HepG2 (cell line): ENCODE results near the gene SMARCA2.

Source experiments
- CBX5 ChIP-seq: sonication (generic); formaldehyde crosslinking; IDR thresholded peaks from 2 replicates; pipeline ENCODE4 v1.4.0; 2020; ENCODE audit warnings: missing genetic modification reagents, borderline replicate concordance
- EP300 ChIP-seq, 3 experiments: sonication (generic) in 1 of 3; formaldehyde crosslinking in 1 of 3; IDR thresholded peaks; 2 replicates each; pipeline versions ENCODE4 v1.5.1 to v1.6.1; 2011 to 2020; ENCODE audit warnings: low read depth in 2 of 3, low read length in 2 of 3, borderline replicate concordance in 1 of 3, improper control_type of control experiment in 1 of 3, mild to moderate bottlenecking in 1 of 3, missing genetic modification reagents in 1 of 3, moderate library complexity in 1 of 3
- FOXA1 ChIP-seq, 2 experiments: fragments of 450-650 bp in 1 of 2; sonication (generic) in 1 of 2; formaldehyde crosslinking in 1 of 2; IDR thresholded peaks; 2 replicates each; pipeline versions ENCODE4 v1.4.0 to v1.6.1; 2016 to 2020; ENCODE audit warnings: missing genetic modification reagents in 1 of 2
- FOXJ3 ChIP-seq: sonication (generic); formaldehyde crosslinking; IDR thresholded peaks from 2 replicates; pipeline ENCODE4 v1.4.0; 2020; ENCODE audit warnings: missing genetic modification reagents, mild to moderate bottlenecking, borderline replicate concordance
- GABPA ChIP-seq, 2 experiments: IDR thresholded peaks; 2 replicates each; pipeline ENCODE4 v1.6.1; 2011 to 2016; ENCODE audit warnings: low read depth in 2 of 2, low read length in 1 of 2, missing biosample characterization in 1 of 2, missing genetic modification characterization in 1 of 2
- NFKBIZ ChIP-seq: IDR thresholded peaks from 2 replicates; pipeline ENCODE4 v1.6.1; 2018; ENCODE audit warnings: missing genetic modification reagents, missing compliant biosample characterization
- RFX5 ChIP-seq: IDR thresholded peaks from 2 replicates; pipeline ENCODE4 v1.6.1; 2011; ENCODE audit warnings: low read depth, low read length, improper control_type of control experiment
- ZNF329 ChIP-seq: sonication (generic); formaldehyde crosslinking; IDR thresholded peaks from 2 replicates; pipeline ENCODE4 v1.9.0; 2021; ENCODE audit warnings: low read depth, mild to moderate bottlenecking, missing genetic modification reagents
- ZSCAN30 ChIP-seq: sonication (generic); formaldehyde crosslinking; IDR thresholded peaks from 2 replicates; pipeline ENCODE4 v1.5.0; 2020; ENCODE audit warnings: mild to moderate bottlenecking, missing genetic modification reagents
- TF ChIP-seq, protein P1 (sequence below): sonication (generic); formaldehyde crosslinking; IDR thresholded peaks from 2 replicates; pipeline ENCODE4 v1.5.0; 2020; ENCODE audit warnings: mild to moderate bottlenecking, missing genetic modification reagents, moderate library complexity

DNA sequence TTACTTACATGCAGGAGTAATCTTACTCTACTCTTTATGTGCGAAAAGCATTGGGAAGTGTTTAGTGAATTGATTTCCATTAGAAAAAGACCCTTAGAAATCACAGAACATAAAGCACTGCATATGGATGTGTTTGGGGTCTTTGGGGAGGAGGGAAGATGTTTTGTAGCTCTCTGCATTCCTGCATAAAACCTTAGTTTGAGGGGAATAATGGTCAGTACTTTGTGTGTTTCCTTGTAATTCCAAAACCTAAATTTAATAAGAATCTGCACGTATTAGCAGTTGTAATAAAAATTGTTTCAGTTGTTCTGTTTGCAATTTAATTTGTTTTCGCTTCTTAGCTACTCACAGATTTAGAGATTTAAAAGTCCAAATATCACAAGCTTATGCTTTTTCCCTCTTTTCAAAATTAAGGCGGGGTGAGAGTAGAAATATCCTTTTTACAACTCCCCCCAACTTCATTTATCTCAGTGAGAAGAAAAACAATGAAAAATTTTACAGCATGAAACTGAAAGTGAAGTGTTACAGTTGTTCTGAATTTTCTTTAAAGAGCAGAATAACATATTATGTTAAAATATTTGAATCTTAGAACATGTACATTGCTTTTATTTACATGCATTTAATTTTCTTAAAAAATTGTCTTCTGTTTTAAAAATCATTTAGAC, 143.8 kb downstream of the SMARCA2 start:
- TF ChIP-seq ZSCAN30 (CRISPR knock-in tag) (no peak), NFKBIZ (CRISPR knock-in tag) (no peak), CBX5 (CRISPR knock-in tag) (no peak), GABPA (IDR thresholded peaks at IDR 0.05; ENCODE audit: low read depth, low read length) (no peak), GABPA (CRISPR knock-in tag; IDR thresholded peaks at IDR 0.05; ENCODE audit: low read depth) (no peak), EP300 (IDR thresholded peaks at IDR 0.05; ENCODE audit: low read depth in 2 of 2, low read length in 2 of 2) (no peak), EP300 (CRISPR knock-in tag; IDR thresholded peaks at IDR 0.05; ENCODE audit: borderline replicate concordance) (no peak), FOXA1 (IDR thresholded peaks at IDR 0.05) (no peak), FOXA1 (CRISPR knock-in tag; IDR thresholded peaks at IDR 0.05) (no peak), ZNF329 (CRISPR knock-in tag) (no peak), RFX5 (no peak), FOXJ3 (no peak)
- TF ChIP-seq, protein P1, sequence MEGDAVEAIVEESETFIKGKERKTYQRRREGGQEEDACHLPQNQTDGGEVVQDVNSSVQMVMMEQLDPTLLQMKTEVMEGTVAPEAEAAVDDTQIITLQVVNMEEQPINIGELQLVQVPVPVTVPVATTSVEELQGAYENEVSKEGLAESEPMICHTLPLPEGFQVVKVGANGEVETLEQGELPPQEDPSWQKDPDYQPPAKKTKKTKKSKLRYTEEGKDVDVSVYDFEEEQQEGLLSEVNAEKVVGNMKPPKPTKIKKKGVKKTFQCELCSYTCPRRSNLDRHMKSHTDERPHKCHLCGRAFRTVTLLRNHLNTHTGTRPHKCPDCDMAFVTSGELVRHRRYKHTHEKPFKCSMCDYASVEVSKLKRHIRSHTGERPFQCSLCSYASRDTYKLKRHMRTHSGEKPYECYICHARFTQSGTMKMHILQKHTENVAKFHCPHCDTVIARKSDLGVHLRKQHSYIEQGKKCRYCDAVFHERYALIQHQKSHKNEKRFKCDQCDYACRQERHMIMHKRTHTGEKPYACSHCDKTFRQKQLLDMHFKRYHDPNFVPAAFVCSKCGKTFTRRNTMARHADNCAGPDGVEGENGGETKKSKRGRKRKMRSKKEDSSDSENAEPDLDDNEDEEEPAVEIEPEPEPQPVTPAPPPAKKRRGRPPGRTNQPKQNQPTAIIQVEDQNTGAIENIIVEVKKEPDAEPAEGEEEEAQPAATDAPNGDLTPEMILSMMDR (CRISPR knock-in tag), result no peak
